ENCODE data around the gene PACRG.

- TF ChIP-seq ZNF70 (CRISPR knock-in tag; IDR thresholded peaks at IDR 0.05) (no peak), ESRRG (CRISPR knock-in tag; IDR thresholded peaks at IDR 0.05) (no peak), RARB (CRISPR knock-in tag; IDR thresholded peaks at IDR 0.05) (no peak), CSDC2 (CRISPR knock-in tag; IDR thresholded peaks at IDR 0.05) (no peak), ISL1 (CRISPR knock-in tag; IDR thresholded peaks at IDR 0.05) (no peak), PATZ1 (CRISPR knock-in tag; IDR thresholded peaks at IDR 0.05; ENCODE audit: borderline replicate concordance) (no peak)
Measured at GRCh38 chr6:162852840-162853577, 125.2 kb downstream of the PACRG start.
